Measurements from ENCODE around the gene MRPS9. TPM values are rescaled to one million over a fixed set of nuclear protein-coding genes. Genes with fewer than 3 reads are reported as not detected.

The MRPS9 gene
- polyA plus RNA-seq, 1 donor (not counting 4 experiments of a cell fraction or from before 2014, with no cell fraction given) = 33.3 TPM

DNA sequence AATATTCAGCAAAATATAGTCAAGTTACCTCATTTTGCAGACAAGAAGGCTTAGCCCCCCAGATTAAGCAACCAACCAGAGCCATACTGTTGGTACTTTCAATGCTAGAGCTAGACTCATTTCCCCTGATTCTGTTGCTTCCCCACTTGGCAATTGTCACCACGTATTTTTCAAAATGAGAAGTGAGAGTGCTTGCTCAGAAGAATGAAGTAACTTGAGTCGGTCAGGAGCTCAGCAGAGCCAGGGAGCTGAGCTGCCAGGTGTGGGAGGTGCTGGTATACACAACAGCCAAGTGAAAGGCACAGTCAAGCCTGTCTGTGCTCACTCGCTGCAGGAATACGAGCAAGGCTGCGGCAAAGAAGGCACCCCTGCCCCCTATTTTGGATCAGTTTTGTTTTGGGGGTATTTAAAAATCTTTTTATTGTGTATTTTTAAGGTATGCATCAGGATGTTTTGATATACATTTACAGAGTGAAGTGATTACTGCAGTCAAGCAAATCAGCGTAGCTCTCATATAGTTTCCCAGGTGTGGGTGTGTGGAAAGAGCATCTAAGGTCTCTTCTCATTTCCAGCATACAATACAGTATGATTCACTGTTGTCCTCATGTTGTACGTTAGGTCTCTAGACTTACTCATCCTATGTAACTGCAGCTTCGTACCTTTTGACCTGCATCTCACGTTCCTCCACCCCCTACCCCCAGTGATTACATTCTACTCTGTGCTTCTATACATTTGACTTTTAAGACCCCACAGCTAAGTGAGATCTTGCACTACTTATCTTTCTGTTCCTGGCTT, 62.4 kb downstream of the MRPS9 start:
- Histone ChIP-seq H2AFZ (ENCODE audit: control insufficient read depth, low read length) (no peak overlapping the region), H3K79me2 (ENCODE audit: control insufficient read depth, insufficient read depth, low read length) (no peaks in the 10 kb centered on the region), H3K4me3 (ENCODE audit: control insufficient read depth in 2 of 3, extremely low read depth in 1 of 3, insufficient read depth in 2 of 3, low read depth in 1 of 3, low read length in 3 of 3) (no peak overlapping the region), H3K4me2 (ENCODE audit: control insufficient read depth, extremely low read depth, insufficient read depth, low read depth, low read length) (no peak overlapping the region), H3K9me1 (ENCODE audit: control insufficient read depth, extremely low read depth, insufficient read depth, low read length) (no peaks in the 10 kb centered on the region), H3K36me3 (ENCODE audit: control insufficient read depth in 2 of 2, extremely low read depth in 1 of 2, insufficient read depth in 2 of 2, low read length in 2 of 2) (peaks cover 3 to 6% of the 10 kb centered on the region in 2 experiments), H4K20me1 (ENCODE audit: control insufficient read depth, extremely low read depth, insufficient read depth, low read length) (no peaks in the 10 kb centered on the region), H3K27me3 (ENCODE audit: control insufficient read depth, extremely low read depth, insufficient read depth, low read length) (no peaks in the 10 kb centered on the region), H3K9ac (ENCODE audit: control insufficient read depth, extremely low read depth, insufficient read depth, low read length) (no peak overlapping the region), H3K4me1 (ENCODE audit: control insufficient read depth, extremely low read depth, insufficient read depth, low read length) (peaks cover 10% of the 10 kb centered on the region), H3K27ac (ENCODE audit: control insufficient read depth, insufficient read depth, low read length) (no peak overlapping the region), H3K9me3 (ENCODE audit: control insufficient read depth, low read depth, low read length) (no peaks in the 10 kb centered on the region)
- FAIRE-seq (no peak), DNase-seq (ENCODE audit: low read depth, low spot score) (no peak)
- dilution Hi-C loops (cut with MboI; ENCODE audit: extremely low pct_ligation_motif_present, low sequenced_read_pairs) = loop anchor here (25.0 kb wide), 1 partner anchor 112 kb away; no protein-coding TSS in a partner anchor
- TF ChIP-seq EZH2 (IDR thresholded peaks at IDR 0.05; ENCODE audit: low read length) = no peak
- TF ChIP-seq, protein P1, sequence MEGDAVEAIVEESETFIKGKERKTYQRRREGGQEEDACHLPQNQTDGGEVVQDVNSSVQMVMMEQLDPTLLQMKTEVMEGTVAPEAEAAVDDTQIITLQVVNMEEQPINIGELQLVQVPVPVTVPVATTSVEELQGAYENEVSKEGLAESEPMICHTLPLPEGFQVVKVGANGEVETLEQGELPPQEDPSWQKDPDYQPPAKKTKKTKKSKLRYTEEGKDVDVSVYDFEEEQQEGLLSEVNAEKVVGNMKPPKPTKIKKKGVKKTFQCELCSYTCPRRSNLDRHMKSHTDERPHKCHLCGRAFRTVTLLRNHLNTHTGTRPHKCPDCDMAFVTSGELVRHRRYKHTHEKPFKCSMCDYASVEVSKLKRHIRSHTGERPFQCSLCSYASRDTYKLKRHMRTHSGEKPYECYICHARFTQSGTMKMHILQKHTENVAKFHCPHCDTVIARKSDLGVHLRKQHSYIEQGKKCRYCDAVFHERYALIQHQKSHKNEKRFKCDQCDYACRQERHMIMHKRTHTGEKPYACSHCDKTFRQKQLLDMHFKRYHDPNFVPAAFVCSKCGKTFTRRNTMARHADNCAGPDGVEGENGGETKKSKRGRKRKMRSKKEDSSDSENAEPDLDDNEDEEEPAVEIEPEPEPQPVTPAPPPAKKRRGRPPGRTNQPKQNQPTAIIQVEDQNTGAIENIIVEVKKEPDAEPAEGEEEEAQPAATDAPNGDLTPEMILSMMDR (optimal IDR thresholded peaks at IDR 0.05 in 1 of 3, IDR thresholded peaks at IDR 0.05 in 1 of 3, conservative IDR thresholded peaks at IDR 0.05 in 1 of 3; ENCODE audit: extremely low read depth in 1 of 3, insufficient read depth in 2 of 3, low read length in 3 of 3) = no peak

DNA sequence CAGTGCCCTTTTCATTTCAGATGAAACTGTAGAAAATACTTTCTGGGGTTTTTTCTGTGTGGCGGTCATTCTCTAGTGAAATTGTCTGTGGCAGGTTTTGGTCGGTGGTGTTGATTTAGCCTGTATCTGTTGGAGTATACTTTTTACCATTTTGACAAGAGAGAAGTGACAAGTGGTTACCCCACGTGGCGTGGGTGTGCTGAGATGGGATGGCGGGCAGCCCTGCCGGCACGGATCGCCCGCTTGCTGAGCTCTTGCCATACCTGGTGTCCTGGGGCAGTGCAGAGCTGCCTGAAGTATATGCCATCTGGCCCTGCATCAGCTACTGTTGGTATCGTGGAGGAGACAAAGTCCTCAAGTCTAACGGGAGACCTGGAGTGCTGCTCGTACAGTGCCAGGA, 64.1 kb downstream of the MRPS9 start:
- Histone ChIP-seq H3K4me1 (ENCODE audit: control insufficient read depth, extremely low read depth, insufficient read depth, low read length) (peaks cover 10% of the 10 kb centered on the region), H3K27ac (ENCODE audit: control insufficient read depth, insufficient read depth, low read length) (no peak overlapping the region), H3K9me1 (ENCODE audit: control insufficient read depth, extremely low read depth, insufficient read depth, low read length) (no peaks in the 10 kb centered on the region), H3K9me3 (ENCODE audit: control insufficient read depth, low read depth, low read length) (no peaks in the 10 kb centered on the region), H3K4me2 (ENCODE audit: control insufficient read depth, extremely low read depth, insufficient read depth, low read depth, low read length) (no peak overlapping the region), H3K36me3 (ENCODE audit: control insufficient read depth in 2 of 2, extremely low read depth in 1 of 2, insufficient read depth in 2 of 2, low read length in 2 of 2) (peaks cover 3 to 4% of the 10 kb centered on the region in 2 experiments), H3K27me3 (ENCODE audit: control insufficient read depth, extremely low read depth, insufficient read depth, low read length) (no peaks in the 10 kb centered on the region), H3K4me3 (ENCODE audit: control insufficient read depth in 2 of 3, extremely low read depth in 1 of 3, insufficient read depth in 2 of 3, low read depth in 1 of 3, low read length in 3 of 3) (no peak overlapping the region), H2AFZ (ENCODE audit: control insufficient read depth, low read length) (no peak overlapping the region), H3K79me2 (ENCODE audit: control insufficient read depth, insufficient read depth, low read length) (no peaks in the 10 kb centered on the region), H3K9ac (ENCODE audit: control insufficient read depth, extremely low read depth, insufficient read depth, low read length) (no peak overlapping the region), H4K20me1 (ENCODE audit: control insufficient read depth, extremely low read depth, insufficient read depth, low read length) (no peaks in the 10 kb centered on the region)
- dilution Hi-C loops (cut with MboI; ENCODE audit: extremely low pct_ligation_motif_present, low sequenced_read_pairs) = loop anchor here (25.0 kb wide), 1 partner anchor 110 kb away; no protein-coding TSS in a partner anchor
- DNase-seq (ENCODE audit: low read depth, low spot score) = no peak
- no peak for FAIRE-seq
- no peak for TF ChIP-seq EZH2 (IDR thresholded peaks at IDR 0.05; ENCODE audit: low read length)
